Activated CD8-positive, alpha-beta memory T cell treated with anti-CD3 and anti-CD28 coated beads, Interleukin-2, amount 50 U/mL, for 24 hours (primary cell): Measurements from ENCODE around the gene UGT1A10.
"Not testable (repeated sequence)": the region's sequence is repeated elsewhere in the genome, so short reads cannot be mapped to it uniquely, and the experiment has no call there.

Source experiments
- DNase-seq: peaks from one replicate; pipeline ENCODE4 v3.0.0-alpha.2; 2020; ENCODE audit errors: extremely low read depth

The UGT1A10 gene

DNA sequence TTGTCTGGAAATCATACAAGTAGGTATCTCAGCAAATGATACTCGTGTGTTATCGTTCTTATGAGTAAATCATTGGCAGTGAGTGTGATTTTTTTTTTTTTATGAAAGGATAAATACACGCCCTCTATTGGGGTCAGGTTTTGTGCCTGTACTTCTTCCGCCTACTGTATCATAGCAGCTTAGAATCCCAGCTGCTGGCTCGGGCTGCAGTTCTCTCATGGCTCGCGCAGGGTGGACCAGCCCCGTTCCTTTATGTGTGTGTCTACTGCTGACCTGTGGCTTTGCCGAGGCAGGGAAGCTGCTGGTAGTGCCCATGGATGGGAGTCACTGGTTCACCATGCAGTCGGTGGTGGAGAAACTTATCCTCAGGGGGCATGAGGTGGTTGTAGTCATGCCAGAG is at the start of gene UGT1A10:
UGT1A10 (plus strand) TSS at position 143 of the 400 bp plus-strand sequence; CDS start at position 218, 75 bp downstream.
- DNase-seq = not testable (repeated sequence)

DNA sequence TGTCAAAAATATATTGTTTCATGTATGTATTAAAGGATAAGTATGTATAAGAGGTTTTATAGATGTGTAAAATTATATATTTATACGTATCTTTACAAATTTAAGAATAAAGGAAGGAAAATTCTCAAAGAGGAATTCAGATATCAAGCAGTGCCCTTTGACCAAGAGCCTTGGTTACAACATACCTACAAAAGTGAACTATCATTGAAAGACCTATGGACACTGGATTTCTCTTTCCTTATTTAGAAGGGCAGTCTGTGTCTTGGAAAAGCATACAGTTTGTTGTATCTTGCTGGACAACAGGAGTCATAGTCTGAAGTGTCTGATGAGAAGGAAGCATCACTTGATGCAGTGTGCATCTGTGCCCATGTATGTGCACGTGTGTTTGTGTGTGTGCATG is 47.8 kb upstream of the UGT1A10 start:
- no peak for DNase-seq

DNA sequence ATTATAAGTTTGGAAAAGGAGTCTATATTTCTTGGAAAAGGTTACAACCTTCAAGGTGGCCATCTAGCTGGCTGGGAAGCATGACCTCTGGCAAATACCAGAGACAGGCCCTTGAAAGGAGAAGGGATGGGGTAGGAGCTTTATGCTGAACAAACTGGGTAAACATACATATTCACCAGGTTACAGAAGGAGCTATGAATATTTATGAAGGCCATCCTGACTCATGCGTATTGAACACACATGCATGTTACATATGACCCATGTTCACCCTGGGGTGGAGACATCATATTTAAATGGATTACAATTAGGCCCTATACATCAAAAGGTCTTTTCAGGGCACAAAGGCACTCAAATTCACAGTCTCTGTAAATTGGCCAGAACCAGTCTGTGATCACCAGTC is 43.5 kb upstream of the UGT1A10 start:
- DNase-seq = not testable (repeated sequence)

DNA sequence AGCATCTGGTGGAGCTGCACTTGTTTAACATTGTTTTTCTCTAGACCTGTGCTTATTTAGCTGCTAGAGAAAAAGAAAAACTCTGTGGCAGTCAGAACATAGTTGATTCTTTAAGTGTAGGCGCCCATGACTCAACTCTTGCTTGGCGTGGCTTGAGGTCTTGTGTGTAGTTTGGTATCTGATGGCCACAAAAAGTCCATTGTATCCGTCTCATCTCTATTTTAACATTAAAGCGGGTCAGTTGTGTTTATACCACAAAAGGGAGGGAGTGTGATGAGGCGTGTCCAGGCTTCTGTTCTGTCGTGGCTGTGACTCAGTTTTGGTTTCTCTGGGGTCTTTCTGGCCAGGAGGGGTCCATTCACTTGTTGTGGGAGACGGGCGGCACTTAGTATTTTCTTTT is 43.0 kb upstream of the UGT1A10 start:
- DNase-seq = no peak

DNA sequence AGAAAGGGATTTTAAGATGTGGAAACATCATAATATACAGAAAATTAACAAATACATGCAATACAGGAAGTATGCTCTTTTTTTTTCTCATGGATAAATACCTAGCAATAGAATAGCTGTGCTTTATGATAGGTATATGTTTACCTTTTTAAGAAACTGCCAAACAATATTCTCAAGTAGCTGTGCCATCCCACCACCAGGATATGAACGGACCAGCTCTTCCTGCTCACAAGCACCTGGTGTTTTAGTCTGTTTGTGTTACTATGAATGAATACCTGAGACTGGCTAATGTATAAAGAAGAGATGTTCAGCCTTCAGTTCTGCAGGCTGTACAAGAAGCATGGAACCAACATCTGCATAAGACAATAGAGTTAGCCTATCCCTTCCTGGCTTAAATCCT is 38.7 kb upstream of the UGT1A10 start:
- no peak for DNase-seq

GRCh38 chr2:233598952-233599351 is 37.3 kb upstream of the UGT1A10 start:
- DNase-seq = no peak

- DNase-seq = no peak
Measured at GRCh38 chr2:233600386-233600785, 35.9 kb upstream of the UGT1A10 start.

- no peak for DNase-seq
Measured at GRCh38 chr2:233602076-233602475, 34.2 kb upstream of the UGT1A10 start.

DNA sequence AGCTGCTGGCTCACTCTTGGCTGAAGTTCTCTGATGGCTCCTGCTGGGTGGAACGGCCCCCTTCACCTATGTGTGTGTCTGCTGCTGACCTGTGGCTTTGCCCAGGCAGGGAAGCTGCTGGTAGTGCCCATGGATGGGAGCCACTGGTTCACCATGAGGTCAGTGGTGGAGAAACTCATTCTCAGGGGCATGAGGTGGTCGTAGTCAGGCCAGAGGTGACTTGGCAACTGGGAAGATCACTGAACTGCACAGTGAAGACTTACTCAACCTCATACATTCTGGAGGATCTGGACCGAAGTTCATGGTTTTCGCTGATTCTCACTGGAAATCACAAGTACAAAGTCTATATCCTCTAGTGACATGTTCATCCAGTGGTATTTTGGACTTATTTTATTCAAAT is 32.7 kb upstream of the UGT1A10 start:
- no peak for DNase-seq

DNA sequence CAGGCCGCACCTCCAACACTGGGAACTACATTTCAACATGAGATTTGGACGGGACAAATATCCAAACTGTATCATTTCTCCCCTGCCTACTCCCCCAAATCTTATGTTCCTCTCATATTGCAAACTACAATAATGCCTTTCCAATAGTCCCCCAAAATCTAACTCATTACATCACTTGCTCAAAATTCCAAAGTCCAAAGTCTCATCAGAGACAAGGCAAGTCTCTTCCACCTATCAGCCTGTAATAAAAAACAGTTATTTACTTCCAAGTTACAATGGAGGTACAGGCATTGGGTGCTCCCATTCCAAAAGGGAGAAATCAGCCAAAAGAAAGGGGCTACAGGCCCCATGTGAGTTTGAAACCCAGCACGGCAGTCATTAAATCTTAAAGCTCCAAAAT is 31.4 kb upstream of the UGT1A10 start:
- no peak for DNase-seq

DNA sequence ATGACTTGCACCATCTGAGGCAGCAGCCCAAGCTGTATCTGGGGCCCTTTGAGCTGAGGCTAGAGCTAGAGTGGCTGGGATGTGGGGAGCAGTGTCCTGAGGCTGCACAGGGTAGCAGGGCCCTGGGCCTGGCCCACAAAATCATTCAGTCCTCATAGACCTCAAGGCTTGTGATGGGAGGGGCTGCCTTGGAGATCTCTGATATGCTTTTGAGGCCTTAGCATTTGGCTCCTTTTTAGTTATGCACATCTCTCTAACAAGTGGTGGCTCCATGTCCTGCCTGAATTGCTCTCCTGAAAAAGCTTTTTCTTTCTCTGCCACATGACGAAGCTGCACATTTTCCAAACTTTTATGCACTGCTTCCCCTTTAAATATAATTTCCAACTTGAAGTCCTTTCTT is 30.6 kb upstream of the UGT1A10 start:
- no peak for DNase-seq

DNA sequence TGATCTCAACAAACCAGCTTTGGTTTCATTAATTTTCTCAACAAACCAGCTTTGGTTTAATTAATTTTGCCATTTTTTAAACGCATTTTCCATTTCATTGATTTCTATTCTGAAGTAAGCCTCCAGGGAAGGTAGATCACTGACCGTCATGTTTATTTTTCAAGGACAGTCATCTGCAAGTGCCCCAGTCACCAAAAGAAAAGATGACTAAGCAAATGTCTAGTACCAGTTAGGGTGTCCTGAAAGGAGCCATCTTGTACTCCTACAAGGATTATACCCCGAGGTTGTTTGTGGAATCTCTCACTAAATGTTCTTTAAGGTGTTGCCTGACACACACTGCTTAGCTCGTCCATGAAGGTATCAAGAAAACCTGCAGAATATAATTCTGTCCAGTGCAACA is 25.0 kb upstream of the UGT1A10 start:
- no peak for DNase-seq

- not testable (repeated sequence) for DNase-seq
Measured at GRCh38 chr2:233617476-233617875, 18.8 kb upstream of the UGT1A10 start, which contains the start of gene UGT1A8. TSS of gene UGT1A8 (plus strand) at chr2:233617633. CDS start at chr2:233617708, 75 bp downstream.

DNA sequence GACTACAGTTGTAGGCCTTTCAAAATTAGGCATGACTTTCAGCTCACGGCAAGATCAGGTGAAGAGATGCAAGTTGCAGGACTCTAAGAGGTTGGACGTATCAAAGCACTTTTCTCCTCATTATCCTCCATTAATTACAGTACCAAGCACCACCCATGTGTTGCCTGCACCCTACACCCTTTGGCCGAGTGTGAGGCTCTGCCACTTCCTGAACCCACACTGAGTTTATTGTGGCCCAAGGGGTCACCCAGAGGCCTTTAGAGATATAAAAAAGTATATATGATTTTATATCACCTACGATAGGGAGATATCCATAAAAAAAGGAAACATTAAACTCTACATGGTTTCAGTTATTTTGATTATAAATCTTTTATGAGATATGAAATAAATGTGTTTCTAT is 16.0 kb upstream of the UGT1A10 start:
- no peak for DNase-seq

DNA sequence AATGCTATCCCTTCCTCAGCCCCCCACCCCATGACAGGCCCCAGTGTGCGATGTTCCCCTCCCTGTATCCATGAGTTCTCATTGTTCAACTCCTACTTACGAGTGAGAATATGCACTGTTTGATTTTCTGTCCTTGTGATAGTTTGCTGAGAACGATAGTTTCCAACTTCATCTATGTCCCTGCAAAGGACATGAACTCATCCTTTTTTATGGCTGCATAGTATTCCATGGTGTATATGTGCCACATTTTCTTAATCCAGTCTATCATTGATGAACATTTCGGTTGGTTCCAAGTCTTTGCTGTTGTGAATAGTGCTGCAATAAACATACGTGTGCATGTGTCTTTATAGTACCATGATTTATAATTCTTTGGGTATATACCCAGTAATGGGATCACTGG is 14.4 kb upstream of the UGT1A10 start:
- DNase-seq = not testable (repeated sequence)

- DNase-seq = no peak
Measured at GRCh38 chr2:233627331-233628025, 8.8 kb upstream of the UGT1A10 start.

DNA sequence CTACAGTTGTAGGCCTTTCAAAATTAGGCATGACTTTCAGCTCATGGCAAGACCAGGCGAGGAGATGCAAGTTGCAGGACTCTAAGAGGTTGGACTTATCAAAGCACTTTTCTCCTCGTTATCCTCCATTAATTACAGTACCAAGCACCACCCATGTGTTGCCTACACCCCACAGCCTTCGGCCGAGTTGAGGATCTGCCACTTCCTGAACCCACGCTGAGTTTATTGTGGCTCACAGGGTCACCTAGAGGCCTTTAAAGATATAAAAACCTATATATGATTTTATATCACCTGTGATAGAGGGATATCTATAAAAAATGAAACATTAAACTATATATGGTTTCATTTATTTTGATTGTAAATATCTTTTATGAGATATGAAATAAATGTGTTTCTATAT is 2.6 kb downstream of the UGT1A10 start:
- no peak for DNase-seq

DNA sequence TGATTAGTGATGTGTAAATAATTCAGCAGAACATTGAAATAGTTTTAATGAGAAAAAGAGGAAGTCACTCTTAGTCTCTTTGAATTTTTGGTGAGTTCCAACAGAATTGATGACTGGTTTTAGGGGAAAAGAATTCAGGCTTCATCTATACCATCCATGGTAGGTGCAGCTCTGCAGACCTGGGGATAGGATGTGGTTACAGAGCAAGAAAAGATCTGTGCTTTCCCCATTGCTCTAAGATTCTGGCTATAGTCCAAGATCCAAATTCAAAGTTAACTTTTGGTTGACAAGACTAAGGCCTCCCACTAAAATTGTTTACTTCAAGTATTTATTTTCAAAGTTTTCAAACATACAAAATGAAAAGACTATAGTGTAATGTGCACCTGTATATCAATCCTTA is 3.6 kb downstream of the UGT1A10 start:
- DNase-seq = no peak

DNA sequence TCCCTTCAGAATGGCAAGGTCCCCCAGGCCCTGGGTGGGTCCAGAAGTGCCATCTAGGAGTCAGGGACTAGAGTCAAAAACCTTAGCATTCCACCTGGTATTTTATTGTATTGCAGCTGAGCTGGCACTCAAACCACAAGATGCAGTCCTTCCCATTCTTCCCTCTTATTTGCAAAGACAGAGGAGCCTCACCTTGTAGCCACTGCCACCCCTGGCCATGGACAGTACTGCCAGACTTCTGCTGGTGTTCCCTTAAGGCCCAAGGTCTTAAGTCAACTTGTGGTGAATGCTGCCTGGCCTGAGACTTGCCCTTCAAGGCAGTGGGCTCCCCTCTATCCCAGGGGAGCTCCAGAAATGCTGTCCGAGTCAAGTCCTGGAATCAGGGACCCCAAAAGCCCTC is 6.9 kb downstream of the UGT1A10 start:
- DNase-seq = no peak

DNA sequence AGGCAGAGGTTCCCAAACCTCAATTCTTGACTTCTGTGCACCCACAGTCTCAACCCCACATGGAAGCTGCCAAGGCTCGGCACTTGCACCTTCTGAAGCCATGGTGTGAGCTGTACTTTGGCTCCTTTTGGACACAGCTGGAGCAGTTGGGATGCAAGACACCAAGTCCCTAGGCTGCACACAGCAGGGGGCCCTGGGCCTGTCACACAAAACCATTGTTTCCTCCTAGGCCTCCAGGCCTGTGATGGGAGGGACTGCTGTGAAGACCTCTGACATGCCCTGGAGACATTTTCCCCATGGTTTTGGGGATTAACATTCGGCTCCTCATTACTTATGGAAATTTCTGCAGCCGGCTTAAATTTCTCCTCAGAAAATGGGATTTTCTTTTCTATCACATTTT is 9.8 kb downstream of the UGT1A10 start:
- not testable (repeated sequence) for DNase-seq

DNA sequence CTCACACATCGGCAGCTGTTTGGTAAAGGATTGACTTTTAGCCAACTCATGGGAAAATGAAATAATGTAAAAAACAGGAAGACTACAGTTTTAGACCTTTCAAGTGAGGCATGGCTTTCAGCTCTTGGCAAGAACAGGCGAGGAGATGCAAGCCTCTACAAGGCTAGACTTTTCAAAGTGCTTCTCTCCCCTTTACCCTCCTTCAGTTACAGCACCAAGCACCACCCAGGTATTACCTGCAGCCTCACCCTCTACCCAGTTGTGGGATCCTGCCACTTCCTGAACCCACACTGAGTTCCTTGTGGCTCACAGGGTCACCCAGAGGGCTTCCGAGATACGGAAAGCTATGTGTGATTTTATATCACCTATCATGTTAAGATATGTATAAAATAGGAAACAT is 14.7 kb downstream of the UGT1A10 start:
- DNase-seq = no peak

GRCh38 chr2:233651430-233651829 is 15.2 kb downstream of the UGT1A10 start:
- DNase-seq = no peak

DNA sequence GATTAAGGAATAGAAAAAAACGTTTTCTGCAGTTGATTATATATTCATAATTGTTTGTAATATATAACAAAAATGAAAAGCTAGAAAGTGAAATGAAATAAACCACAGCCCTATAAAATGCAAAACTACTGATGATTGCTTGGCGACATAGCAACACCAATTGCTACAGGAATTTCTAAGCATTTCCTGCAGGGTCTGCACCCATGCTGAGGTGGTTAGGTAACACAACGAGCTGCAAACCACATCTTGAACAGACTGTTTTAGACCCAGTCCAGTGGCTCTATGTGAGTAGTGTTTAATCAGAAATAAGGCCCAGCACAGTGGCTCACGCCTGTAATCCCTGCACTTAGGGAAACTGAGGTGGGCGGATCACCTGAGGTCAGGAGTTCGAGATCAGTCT is 18.3 kb downstream of the UGT1A10 start:
- DNase-seq = no peak

DNA sequence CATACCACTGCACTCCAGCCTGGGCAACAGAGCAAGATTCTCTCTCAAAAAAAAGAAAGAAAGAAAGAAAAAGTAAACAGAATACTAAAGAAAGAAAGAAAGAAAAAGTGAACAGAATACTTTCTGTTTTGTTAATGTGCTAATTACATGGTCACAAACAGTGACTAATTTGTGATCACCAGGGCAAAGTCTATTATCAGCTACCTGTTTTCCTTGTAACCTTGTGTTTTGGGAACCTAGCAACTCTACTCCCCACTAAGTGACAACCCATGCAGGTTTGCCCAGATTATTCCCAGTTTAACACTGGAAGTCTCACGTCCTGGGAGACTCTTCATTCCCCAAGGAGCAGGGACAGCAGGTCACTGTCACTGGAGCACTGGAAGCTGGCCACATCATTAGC is 18.8 kb downstream of the UGT1A10 start:
- DNase-seq = no peak
